K562 treated with DMSO at 1 percent for 48 hours (cell line): ENCODE measurements around the gene SNX13. TPM values are rescaled to one million over a fixed set of nuclear protein-coding genes. Genes with fewer than 3 reads are reported as not detected.

Experiments
- total RNA-seq: library from RNA; unstranded; fragments of 300-600 nt; gene quantifications from 2 replicates; pipeline ENCODE4 v1.2.3, GENCODE V29; 2022; ENCODE audit warnings: low replicate concordance; ENCODE audit errors: extremely low read depth

The SNX13 gene, protein sequence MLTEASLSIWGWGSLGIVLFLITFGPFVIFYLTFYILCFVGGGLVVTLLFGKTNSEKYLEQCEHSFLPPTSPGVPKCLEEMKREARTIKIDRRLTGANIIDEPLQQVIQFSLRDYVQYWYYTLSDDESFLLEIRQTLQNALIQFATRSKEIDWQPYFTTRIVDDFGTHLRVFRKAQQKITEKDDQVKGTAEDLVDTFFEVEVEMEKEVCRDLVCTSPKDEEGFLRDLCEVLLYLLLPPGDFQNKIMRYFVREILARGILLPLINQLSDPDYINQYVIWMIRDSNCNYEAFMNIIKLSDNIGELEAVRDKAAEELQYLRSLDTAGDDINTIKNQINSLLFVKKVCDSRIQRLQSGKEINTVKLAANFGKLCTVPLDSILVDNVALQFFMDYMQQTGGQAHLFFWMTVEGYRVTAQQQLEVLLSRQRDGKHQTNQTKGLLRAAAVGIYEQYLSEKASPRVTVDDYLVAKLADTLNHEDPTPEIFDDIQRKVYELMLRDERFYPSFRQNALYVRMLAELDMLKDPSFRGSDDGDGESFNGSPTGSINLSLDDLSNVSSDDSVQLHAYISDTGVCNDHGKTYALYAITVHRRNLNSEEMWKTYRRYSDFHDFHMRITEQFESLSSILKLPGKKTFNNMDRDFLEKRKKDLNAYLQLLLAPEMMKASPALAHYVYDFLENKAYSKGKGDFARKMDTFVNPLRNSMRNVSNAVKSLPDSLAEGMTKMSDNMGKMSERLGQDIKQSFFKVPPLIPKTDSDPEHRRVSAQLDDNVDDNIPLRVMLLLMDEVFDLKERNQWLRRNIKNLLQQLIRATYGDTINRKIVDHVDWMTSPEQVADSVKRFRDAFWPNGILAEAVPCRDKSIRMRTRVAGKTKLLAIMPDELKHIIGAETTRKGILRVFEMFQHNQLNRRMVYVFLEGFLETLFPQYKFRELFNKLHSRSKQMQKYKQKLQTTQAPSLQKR
- not detected in 2 replicates for total RNA-seq

DNA sequence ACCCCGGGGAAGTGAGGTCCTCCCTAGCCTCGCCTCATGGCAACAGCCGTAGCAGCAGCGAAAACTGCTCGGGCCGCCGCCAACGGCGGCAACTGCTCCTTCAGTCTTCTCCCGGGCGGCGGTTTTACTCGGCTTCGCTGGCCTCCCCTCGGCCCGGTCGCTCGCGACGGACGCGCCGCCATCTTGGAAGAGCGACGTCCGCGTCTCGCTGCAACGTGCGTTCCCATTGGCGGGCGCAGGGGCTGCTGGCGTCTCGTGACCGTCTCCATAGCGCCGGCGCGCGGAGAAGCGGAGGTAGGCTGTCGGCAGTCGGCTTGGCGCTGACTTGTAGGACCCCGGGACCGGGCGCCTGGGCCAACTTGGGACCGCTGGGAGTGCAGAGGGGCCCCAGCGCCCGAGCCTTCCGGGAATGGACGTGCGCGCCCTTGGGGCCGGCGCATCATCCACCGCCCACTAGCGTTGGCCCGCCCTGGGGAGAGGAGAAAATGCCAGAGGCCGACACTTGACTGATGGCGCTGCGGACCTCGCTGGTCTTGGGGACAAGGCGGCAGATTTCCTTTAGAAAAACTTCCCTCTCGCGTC is at the start of gene SNX13:
SNX13 (minus strand) TSS at position 193 of the 582 bp plus-strand sequence. CDS start 199 bp downstream, outside the sequence.

Other genes starting within 250 kb of the SNX13 start
- not detected in 2 replicates for gene PRPS1L1, start 87.4 kb upstream of the SNX13 start, total RNA-seq